Measurements from ENCODE around the gene KCND2.
"Not testable (repeated sequence)": the region's sequence is repeated elsewhere in the genome, so short reads cannot be mapped to it uniquely, and the experiment has no call there.

The KCND2 gene

GRCh38 chr7:120588862-120589261, 315.9 kb downstream of the KCND2 start:
- no peak for FAIRE-seq

- FAIRE-seq = no peak
Observed at GRCh38 chr7:120600607-120601006, 327.6 kb downstream of the KCND2 start.

DNA sequence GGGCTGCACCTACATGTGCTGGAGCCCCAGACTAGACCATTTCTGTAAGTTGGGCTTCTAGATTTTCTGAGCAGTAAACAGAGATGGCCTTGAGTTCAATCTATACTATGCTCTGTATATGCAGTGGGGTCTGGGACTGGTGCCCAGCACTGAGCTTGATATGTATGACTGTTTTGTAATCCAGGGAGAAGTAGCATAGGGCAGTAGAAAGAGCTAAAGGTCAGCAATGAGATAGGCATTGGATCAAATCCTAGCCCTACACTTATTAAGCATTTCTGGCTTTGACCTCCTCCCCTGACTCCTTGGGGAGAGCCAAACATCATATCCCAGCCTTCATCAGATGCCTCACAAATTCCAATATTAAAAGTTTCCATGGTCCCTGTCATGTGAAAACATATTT, 330.4 kb downstream of the KCND2 start:
- no peak for FAIRE-seq

DNA sequence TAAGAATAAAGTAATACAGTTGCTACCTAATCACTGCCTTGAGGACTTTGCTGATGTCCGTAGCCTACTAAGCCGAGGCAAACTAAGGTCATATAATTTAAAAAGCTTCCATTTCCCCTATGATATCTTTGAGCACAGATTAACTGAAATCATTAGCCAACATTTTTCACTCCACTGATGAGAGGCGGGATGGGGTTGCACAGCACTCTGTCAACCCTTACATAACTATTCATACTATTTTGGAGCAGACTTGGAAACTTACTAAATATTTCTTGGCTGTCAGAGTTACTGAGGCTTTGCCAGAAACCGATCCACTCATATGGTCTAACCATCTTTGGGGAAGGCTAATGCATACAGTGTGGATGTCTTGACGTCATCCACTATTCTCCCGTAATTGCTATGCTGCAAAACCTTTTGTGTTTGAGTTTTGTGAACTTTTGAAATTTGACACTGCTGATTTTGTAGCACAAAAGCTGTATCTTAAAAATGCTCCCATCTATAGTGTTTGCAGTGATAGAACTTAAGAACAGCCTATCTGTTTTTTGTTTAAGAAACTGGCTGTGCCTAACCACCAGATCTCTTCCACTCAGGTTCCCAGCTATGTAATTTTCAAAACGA, 336.3 kb downstream of the KCND2 start:
- FAIRE-seq = no peak

DNA sequence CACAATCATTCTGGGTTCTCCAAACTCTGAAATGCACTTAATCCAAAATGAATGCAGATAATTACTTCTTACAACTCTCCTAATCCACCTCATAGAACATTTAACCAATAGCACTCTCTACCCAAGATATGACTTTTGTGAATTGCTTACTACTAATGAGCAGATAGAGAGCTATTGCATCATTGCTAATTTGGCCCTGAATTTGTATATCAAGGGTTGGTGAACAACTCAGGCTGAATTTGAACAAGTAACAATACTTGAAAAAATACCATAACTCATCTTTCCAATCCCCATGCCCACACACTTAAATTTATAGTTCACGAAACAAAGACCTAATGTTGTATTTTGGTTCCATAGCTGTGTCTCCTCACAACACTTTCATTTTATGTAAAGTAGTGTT, 339.0 kb downstream of the KCND2 start:
- FAIRE-seq = no peak

- FAIRE-seq = no peak
Observed at GRCh38 chr7:120615703-120616102, 342.7 kb downstream of the KCND2 start.

DNA sequence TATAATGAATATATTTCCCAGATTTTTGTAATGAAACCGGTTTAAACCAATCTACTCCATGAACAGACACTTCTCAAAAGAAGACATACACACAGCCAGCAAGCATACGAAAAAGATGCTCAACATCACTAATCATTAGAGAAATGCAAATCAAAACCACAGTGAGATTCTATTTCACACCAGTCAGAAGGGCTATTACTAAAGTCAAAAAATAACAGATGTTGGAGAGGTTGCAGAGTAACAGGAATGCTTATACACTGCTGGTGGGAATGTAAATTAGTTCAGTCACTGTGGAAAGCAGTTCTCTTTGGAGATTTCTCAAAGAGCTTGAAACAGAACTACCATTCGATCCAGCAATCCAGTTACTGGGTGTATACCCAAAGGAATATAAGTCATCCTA, 344.3 kb downstream of the KCND2 start:
- FAIRE-seq = no peak

DNA sequence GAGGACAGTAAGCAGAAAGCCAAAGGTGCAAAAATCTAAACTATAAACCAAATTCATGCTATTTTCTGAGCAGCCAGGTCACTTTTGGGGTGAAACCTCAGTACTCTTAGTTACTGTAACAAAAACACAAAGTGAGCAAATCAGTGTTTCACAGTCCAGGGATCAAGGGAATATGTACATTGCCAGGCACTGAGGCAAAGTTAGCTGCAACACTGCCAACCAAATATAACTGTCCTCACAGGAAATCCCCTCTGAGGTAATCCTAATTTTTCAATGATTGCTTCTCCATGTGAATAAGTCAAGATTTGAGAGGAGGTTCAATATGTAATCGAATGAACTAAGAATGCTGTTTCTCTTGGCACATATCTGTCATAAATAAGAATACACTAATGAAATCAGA, 355.3 kb downstream of the KCND2 start:
- FAIRE-seq = no peak

GRCh38 chr7:120639884-120640283, 366.9 kb downstream of the KCND2 start:
- FAIRE-seq = no peak

DNA sequence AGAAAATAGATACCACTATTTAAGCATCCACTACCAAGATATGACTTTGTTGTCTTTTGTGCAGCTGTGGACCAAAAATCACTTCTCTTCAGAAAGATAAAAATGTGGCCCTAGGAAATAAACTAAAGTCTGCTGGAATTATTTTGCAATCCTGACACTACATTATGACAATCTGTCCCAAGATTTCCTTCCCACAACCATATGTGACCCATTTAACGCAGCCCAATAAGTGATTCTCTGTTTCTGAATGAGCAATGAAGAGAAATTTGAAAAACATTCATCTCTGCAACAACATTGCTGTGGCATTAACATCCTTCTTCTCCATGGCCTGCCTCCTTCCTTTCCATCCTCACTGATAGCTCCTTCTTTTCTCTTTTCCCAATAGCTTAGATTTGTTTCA, 373.0 kb downstream of the KCND2 start:
- no peak for FAIRE-seq

DNA sequence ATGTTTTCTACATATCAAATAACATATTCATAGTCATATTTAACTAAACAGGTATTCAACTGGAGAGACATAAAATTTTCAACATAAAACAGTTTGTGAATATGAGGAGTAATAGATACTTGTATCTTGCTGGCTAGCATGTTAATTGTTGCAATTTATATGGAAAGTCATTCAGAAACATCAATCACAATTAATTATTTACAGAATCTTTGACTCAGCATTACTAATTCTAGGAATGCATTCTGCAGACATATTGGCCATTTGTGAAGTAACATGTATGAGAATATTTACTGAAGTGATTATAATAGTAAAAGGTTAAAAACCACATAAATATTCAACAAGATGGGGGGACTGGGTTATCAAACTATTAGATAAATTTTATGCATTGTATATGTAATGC, 381.3 kb downstream of the KCND2 start:
- FAIRE-seq = no peak

DNA sequence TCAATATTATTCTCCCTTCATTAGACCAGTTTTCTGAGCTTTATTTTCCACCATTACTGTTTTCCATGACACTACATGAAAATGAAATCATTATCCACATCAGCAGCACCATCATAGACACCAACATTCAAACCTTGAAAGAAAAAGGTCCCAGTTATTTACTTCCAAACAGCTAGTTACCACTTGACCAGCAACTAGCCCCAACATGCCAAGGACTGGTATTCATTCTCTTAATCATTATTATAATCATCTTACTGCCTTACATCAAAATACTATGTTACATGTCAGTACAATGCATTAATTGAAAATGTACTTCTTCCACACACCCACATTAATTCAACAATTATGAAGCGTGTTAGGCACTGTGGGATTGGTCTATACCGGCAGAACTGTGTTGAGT, 385.5 kb downstream of the KCND2 start:
- no peak for FAIRE-seq

DNA sequence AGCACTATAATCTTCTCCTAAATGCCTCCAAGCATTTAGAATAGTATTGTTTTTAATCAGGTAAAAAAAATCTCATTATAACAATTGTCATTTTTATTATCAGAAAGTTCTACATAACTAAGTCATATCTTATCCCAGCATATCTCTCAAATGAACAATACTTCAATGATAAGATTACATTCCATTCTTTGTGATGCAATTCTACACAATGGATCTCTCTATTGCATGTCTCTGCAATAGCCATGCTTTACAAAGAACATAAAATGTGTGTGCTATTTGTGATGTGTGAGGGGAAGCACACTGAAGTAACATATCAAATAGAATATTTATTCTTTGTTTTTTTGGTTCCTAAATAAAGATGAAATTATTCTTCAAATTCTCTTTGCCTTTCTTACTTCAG, 389.3 kb downstream of the KCND2 start:
- FAIRE-seq = no peak

- FAIRE-seq = no peak
Observed at GRCh38 chr7:120665068-120665467, 392.1 kb downstream of the KCND2 start.

DNA sequence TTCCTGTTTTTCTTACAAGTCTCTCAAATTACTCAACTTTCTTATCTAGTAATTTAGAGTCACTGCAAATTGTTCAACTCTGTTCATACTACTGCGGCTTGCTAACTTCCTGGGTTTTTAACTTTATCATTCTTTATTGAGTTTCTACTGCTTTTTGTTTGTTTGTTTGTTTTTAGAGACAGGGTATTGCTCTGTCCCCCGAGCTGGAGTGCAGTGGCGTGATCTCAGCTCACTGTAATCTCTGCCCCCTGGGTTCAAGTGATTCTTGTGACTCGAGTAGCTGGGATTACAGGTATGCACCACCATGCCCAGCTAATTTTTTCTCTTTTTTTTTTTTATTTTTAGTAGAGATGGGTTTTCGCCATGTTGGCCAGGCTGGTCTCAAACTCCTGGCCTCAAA, 402.1 kb downstream of the KCND2 start:
- no peak for FAIRE-seq

GRCh38 chr7:120677535-120677934, 404.6 kb downstream of the KCND2 start:
- no peak for FAIRE-seq

DNA sequence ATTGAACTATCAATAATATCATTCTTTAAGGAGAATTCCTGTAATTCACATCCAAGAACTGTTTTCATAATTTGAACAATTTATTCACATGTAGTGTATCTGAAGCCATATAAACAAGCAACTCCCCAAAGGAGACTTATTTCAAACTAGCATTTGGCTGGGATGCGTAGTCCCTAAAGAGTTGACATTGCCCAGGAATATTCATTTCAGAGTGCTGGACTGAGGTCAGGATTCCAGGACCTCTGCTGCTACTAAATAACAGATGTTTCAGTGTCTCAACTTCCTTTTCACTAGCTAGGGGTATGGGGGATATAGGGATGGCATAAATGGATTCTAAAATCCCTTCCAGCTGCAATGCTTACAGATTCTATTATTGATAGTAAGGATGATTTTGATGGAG, 408.0 kb downstream of the KCND2 start:
- no peak for FAIRE-seq

DNA sequence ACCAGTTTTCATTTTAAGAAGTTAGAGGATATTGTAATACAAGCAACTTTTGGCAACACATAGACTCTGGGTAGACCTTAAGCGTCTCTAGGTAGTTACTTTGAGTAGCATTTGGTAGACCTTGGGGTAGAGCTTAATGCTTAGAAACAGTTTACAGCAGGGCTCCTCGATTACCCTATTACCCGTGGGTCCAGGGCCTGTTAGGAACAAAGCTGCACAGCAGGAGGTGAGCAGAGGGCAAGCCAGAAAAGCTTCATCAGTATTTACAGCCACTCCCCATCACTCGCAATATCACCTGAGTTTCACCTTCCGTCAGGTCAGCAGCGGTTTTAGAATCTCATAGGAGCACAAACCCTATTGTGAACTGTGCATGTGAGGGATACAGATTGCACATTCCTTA, 411.5 kb downstream of the KCND2 start:
- FAIRE-seq = no peak

DNA sequence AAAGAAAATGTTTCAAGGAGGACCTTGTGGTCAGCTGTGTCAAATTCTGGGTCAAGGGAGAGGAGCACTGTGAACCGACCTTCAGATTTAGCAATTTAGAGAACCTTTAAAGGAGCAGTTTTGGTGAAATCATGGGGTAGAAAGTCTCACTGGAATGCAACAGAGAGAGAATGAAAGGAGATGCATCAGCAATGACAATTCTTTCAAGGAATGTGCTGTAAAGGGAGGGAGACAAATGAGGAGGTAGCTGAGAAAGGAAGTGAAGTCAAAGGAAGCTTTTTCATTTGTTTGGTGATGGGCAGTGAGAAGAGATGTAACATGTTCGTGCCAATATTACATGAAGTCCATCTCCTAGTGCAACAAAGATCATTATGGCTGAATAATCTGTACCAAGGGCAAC, 418.9 kb downstream of the KCND2 start:
- no peak for FAIRE-seq

- no peak for FAIRE-seq
Observed at GRCh38 chr7:120695848-120696247, 422.9 kb downstream of the KCND2 start.

DNA sequence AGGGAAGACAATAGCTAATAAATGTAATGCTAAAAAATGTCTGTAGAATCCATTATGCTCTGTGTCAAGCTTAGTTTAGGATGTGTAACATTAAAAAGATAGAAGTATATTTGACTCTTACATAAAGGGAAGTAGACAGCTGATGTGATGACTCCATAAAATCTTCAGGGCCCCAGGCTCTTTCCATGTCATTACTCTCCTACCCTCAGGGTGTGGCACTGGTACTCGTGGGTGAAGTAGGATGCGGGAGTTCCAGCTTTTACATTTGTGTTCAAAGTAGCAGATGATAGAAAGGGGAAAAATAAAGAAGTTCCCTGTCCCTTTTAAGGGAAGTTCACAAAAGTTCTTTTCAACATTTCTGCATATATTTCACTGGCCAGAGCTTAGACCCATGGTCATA, 427.8 kb downstream of the KCND2 start:
- FAIRE-seq = no peak

DNA sequence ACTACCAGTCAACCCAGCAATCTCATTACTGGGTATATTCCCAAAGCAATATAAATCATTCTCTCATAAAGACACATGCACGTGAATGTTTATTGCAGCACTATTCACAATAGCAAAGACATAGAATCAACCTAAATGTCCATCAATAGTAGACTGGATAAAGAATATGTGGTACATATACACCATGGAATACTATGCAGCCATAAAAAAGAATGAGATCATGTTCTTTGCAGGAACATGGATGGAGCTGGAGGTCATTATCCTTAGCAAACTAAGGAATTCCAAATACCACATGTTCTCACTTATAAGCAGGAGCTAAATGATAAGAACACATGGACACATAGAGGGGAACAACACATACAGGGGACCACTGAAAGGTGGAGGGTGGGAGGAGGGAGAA, 429.4 kb downstream of the KCND2 start:
- FAIRE-seq = not testable (repeated sequence)

DNA sequence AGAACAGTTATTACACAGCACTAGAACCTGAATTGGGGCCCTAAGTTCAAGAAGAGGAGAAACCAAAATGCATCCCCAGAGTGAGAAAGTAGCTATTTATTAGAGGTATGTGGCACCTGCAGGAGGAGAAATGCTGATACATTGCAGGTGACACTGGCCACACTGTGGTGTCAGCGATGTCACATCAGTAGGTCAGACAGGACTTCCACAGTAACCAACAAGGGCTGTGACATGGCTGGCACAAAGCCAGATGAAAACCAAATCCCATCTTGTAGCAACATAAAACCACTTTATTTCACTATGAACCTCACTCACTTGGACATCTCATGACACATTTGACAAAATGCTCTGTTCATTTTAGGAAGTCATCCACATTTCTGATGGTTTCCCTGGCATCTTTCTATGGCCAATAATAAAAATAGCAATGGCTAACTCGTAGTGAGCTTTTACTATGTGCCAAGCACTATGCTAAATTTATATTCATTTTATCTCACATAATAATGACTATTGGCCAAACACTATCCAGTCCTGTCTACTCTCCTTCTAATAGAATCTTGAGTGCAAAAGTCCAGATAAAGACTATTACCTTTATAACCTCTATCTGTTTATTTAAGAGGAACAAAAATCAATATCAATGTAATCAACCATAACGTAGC, 430.7 kb downstream of the KCND2 start:
- FAIRE-seq = no peak

DNA sequence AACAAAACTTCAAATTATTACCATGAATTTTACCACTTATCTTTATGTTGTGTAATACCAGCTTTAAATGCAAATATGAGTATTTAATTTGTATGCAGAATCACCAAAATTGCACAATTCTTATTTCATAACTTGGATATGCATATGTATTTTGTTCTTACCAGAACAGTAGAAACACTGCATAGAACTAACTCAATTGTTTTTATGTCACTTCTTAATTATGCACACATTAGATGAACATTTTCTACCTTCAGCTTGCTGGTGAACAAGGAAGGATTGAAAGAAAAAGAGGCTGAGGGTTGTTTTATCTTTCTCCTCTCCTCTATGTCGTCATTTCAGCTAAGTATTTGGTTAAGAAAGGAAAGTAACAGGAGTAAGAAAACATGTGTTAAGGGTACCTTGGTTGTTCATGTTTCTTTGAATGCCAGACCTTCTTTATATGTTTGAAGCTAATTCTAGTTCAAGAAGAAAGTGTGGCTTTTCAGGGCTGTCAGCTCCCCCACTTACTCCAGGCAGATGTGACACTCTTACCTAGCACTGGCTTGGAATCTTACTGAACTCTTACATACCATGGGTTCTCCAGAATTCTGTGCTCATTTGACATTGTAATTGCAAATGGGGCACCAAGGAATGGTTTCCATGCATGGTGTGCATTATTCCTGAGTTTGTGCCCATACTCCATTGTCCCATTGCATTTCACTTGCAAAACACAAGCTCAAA, 436.4 kb downstream of the KCND2 start:
- FAIRE-seq = no peak

DNA sequence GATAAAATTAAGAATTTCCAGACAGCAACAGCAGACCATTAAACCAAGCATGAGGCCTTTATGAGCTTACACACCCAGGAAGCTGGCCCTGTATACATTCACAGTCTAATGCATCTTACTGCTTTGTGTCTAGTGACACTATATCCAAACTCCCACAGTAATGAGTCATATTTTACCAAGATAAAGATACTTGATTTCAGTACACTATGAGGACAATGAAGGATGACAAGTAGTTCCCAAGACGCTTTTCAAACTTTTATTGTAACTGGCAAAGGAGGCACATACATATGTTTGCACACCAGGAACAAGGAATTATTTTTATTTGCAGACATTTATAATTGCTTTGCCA, 437.0 kb downstream of the KCND2 start:
- FAIRE-seq = no peak

Measured in islet of Langerhans (tissue), 1 donor.